ENCODE results near the gene SIRPB2.

- TF ChIP-seq CTCF (IDR thresholded peaks at IDR 0.05; ENCODE audit: low read depth, low read length, poor library complexity, severe bottlenecking) = no peak
- TF ChIP-seq EZH2phosphoT487 (IDR thresholded peaks at IDR 0.05; ENCODE audit: borderline replicate concordance, low read length) = no peak
Measured at GRCh38 chr20:1484438-1485116, 6.6 kb downstream of the SIRPB2 start.

Measured in DOHH2 (cell line).